Coronary artery (tissue), 2 donors: Measurements from ENCODE around the gene HNF4A.

Source experiments
- DNase-seq: peaks from one replicate; pipeline ENCODE4 v3.0.0-alpha.2; 2017; ENCODE audit warnings: low spot score
- H3K27ac ChIP-seq, 2 donors: fragments of 200-600 bp; sonication (generic); one replicate each; pipeline ENCODE4 v1.5.1; 2016 to 2019
- H3K4me3 ChIP-seq: fragments of 200-600 bp; sonication (generic); 2 replicates; pipeline ENCODE4 v1.5.1; 2016; ENCODE audit warnings: mild to moderate bottlenecking, moderate library complexity
- CTCF ChIP-seq: fragments of 200-600 bp; sonication (generic); IDR thresholded peaks from one replicate; pipeline ENCODE4 v1.5.1; 2019; ENCODE audit warnings: antibody characterized with exemption

Gene HNF4A

GRCh38 chr20:44355498-44356352, at the start of gene HNF4A:
HNF4A (plus strand) TSS chr20:44355699; CDS start chr20:44355805, 106 bp downstream.
- no peak for DNase-seq
- TF ChIP-seq CTCF: no peak
- no peak within 1 kb of the TSS for H3K4me3 ChIP-seq
- no peak within 1 kb of the TSS for H3K27ac ChIP-seq

- TF ChIP-seq CTCF: no peak
- no peak for DNase-seq
- Histone ChIP-seq H3K4me3 (no peak overlapping the region), H3K27ac (no peak overlapping the region)
These were observed 48.6 kb upstream of the HNF4A start for GRCh38 chr20:44306927-44307326.

GRCh38 chr20:44309763-44310663, 45.5 kb upstream of the HNF4A start:
- peak overlapping the region; percentile 97 for H3K4me3 ChIP-seq
- TF ChIP-seq CTCF: no peak
- DNase-seq: no peak
- H3K27ac ChIP-seq: peak overlapping the region in 1 of 2 donors; percentile 85

- peak; percentile 97 for DNase-seq
- TF ChIP-seq CTCF: peak; percentile 94
- Histone ChIP-seq H3K4me3 (peak within 1 kb of the TSS; percentile 97), H3K27ac (peak within 1 kb of the TSS; percentile 52 to 85)
These were observed 44.5 kb upstream of the HNF4A start, which contains the start of gene FITM2 for GRCh38 chr20:44310664-44311639. FITM2 (minus strand) TSS chr20:44311202; CDS start chr20:44311148, 54 bp downstream.

GRCh38 chr20:44314870-44315269, 40.6 kb upstream of the HNF4A start:
- TF ChIP-seq CTCF: no peak
- Histone ChIP-seq H3K4me3 (no peak overlapping the region), H3K27ac (no peak overlapping the region)
- no peak for DNase-seq

GRCh38 chr20:44319839-44320422, 35.6 kb upstream of the HNF4A start:
- Histone ChIP-seq H3K4me3 (no peak overlapping the region), H3K27ac (no peak overlapping the region)
- no peak for DNase-seq
- no peak for TF ChIP-seq CTCF
